Activated naive CD8-positive, alpha-beta T cell treated with anti-CD3 and anti-CD28 coated beads, Interleukin-2, amount 50 U/mL, for 24 hours (primary cell): Measurements from ENCODE around the gene TBCD.
"Not testable (repeated sequence)": the region's sequence is repeated elsewhere in the genome, so short reads cannot be mapped to it uniquely, and the experiment has no call there.

Experiments
- ATAC-seq: fragments of 150-1000 bp; cut with Tn5 transposase; one replicate; pipeline ENCODE4 v1.10.0; 2021
- DNase-seq: peaks from one replicate; pipeline ENCODE4 v3.0.0; 2021
- H3K27ac Mint-ChIP-seq: one replicate; pipeline ENCODE4 v1.8.0; 2021; ENCODE audit warnings: mild to moderate bottlenecking, mixed read lengths
- H3K27me3 Mint-ChIP-seq: one replicate; pipeline ENCODE4 v1.8.0; 2021; ENCODE audit warnings: mixed read lengths
- H3K36me3 Mint-ChIP-seq: one replicate; pipeline ENCODE4 v1.8.0; 2021; ENCODE audit warnings: low read depth, mixed read lengths
- H3K4me1 Mint-ChIP-seq: one replicate; pipeline ENCODE4 v1.8.0; 2021; ENCODE audit warnings: mixed read lengths
- H3K4me3 Mint-ChIP-seq: one replicate; pipeline ENCODE4 v1.8.0; 2021; ENCODE audit warnings: mild to moderate bottlenecking, moderate library complexity, mixed read lengths
- H3K9me3 Mint-ChIP-seq: one replicate; pipeline ENCODE4 v1.8.0; 2021; ENCODE audit warnings: mixed read lengths

The TBCD gene

GRCh38 chr17:82955106-82955505 lies 203.2 kb downstream of the TBCD start:
- H3K9me3 Mint-ChIP-seq: peaks cover 13% of the 10 kb centered on the region
- not testable (repeated sequence) for H3K27ac Mint-ChIP-seq, H3K4me3 Mint-ChIP-seq, H3K4me1 Mint-ChIP-seq, ATAC-seq, H3K27me3 Mint-ChIP-seq, DNase-seq
- peaks cover 44% of the 10 kb centered on the region for H3K36me3 Mint-ChIP-seq

GRCh38 chr17:82955627-82956026 lies 203.8 kb downstream of the TBCD start:
- H3K27ac Mint-ChIP-seq, H3K27me3 Mint-ChIP-seq, ATAC-seq, H3K4me3 Mint-ChIP-seq, DNase-seq, H3K4me1 Mint-ChIP-seq: not testable (repeated sequence)
- Mint-ChIP-seq H3K36me3 (peaks cover 40% of the 10 kb centered on the region), H3K9me3 (peaks cover 13% of the 10 kb centered on the region)

GRCh38 chr17:82956146-82956725 lies 204.4 kb downstream of the TBCD start:
- H3K36me3 Mint-ChIP-seq: peaks cover 39% of the 10 kb centered on the region
- H3K4me1 Mint-ChIP-seq: no peaks in the 10 kb centered on the region
- H3K9me3 Mint-ChIP-seq: peaks cover 13% of the 10 kb centered on the region
- no peak overlapping the region for H3K4me3 Mint-ChIP-seq
- H3K27ac Mint-ChIP-seq: no peak overlapping the region
- DNase-seq (no peak), ATAC-seq (no peak)
- no peaks in the 10 kb centered on the region for H3K27me3 Mint-ChIP-seq

- Mint-ChIP-seq H3K9me3 (peaks cover 13% of the 10 kb centered on the region), H3K27ac (no peak overlapping the region), H3K27me3 (no peaks in the 10 kb centered on the region), H3K4me3 (no peak overlapping the region), H3K4me1 (no peaks in the 10 kb centered on the region), H3K36me3 (peaks cover 39% of the 10 kb centered on the region)
- ATAC-seq (no peak), DNase-seq (no peak)
Observed at GRCh38 chr17:82956726-82957468, 205.0 kb downstream of the TBCD start.

GRCh38 chr17:82957469-82957795 lies 205.6 kb downstream of the TBCD start:
- Mint-ChIP-seq H3K27me3 (no peaks in the 10 kb centered on the region), H3K4me1 (no peaks in the 10 kb centered on the region), H3K27ac (no peak overlapping the region), H3K36me3 (peaks cover 39% of the 10 kb centered on the region), H3K4me3 (no peak overlapping the region), H3K9me3 (peaks cover 13% of the 10 kb centered on the region)
- ATAC-seq (no peak), DNase-seq (no peak)

- ATAC-seq: no peak
- Mint-ChIP-seq H3K36me3 (peaks cover 33% of the 10 kb centered on the region), H3K4me1 (no peaks in the 10 kb centered on the region), H3K27me3 (no peaks in the 10 kb centered on the region), H3K4me3 (no peak overlapping the region), H3K9me3 (peaks cover 13% of the 10 kb centered on the region), H3K27ac (no peak overlapping the region)
- DNase-seq: no peak
Observed at GRCh38 chr17:82957961-82958561, 206.2 kb downstream of the TBCD start.

- Mint-ChIP-seq H3K27ac (no peak overlapping the region), H3K4me1 (peaks cover 6% of the 10 kb centered on the region), H3K27me3 (no peaks in the 10 kb centered on the region), H3K4me3 (no peak overlapping the region), H3K36me3 (peaks cover 21% of the 10 kb centered on the region), H3K9me3 (peaks cover 7% of the 10 kb centered on the region)
- ATAC-seq (no peak), DNase-seq (no peak)
Observed at GRCh38 chr17:82959242-82959930, 207.5 kb downstream of the TBCD start.

GRCh38 chr17:82959990-82960418 lies 208.1 kb downstream of the TBCD start:
- no peak for ATAC-seq
- no peaks in the 10 kb centered on the region for H3K27me3 Mint-ChIP-seq
- peaks cover 15% of the 10 kb centered on the region for H3K36me3 Mint-ChIP-seq
- no peak overlapping the region for H3K4me3 Mint-ChIP-seq
- DNase-seq: no peak
- H3K4me1 Mint-ChIP-seq: peaks cover 6% of the 10 kb centered on the region
- H3K9me3 Mint-ChIP-seq: peaks cover 1% of the 10 kb centered on the region
- no peak overlapping the region for H3K27ac Mint-ChIP-seq

- Mint-ChIP-seq H3K4me3 (no peak overlapping the region), H3K9me3 (no peaks in the 10 kb centered on the region), H3K36me3 (peaks cover 9% of the 10 kb centered on the region), H3K27me3 (no peaks in the 10 kb centered on the region), H3K4me1 (peaks cover 6% of the 10 kb centered on the region), H3K27ac (no peak overlapping the region)
- ATAC-seq (no peak), DNase-seq (no peak)
Observed at GRCh38 chr17:82960419-82961271, 208.8 kb downstream of the TBCD start.

GRCh38 chr17:82961366-82962162 lies 209.7 kb downstream of the TBCD start:
- Mint-ChIP-seq H3K4me3 (no peak overlapping the region), H3K27ac (no peak overlapping the region), H3K9me3 (no peaks in the 10 kb centered on the region), H3K27me3 (no peaks in the 10 kb centered on the region), H3K4me1 (peaks cover 6% of the 10 kb centered on the region), H3K36me3 (peaks cover 5% of the 10 kb centered on the region)
- DNase-seq: no peak
- ATAC-seq: peak; percentile 17

- Mint-ChIP-seq H3K4me1 (peaks cover 6% of the 10 kb centered on the region), H3K4me3 (no peak overlapping the region), H3K27ac (no peak overlapping the region), H3K27me3 (no peaks in the 10 kb centered on the region), H3K9me3 (no peaks in the 10 kb centered on the region), H3K36me3 (peaks cover 5% of the 10 kb centered on the region)
- ATAC-seq: no peak
- DNase-seq: no peak
Observed at GRCh38 chr17:82962163-82962720, 210.4 kb downstream of the TBCD start.

- Mint-ChIP-seq H3K27ac (no peak overlapping the region), H3K9me3 (no peaks in the 10 kb centered on the region), H3K4me1 (peaks cover 6% of the 10 kb centered on the region), H3K27me3 (no peaks in the 10 kb centered on the region), H3K4me3 (no peak overlapping the region), H3K36me3 (peaks cover 5% of the 10 kb centered on the region)
- ATAC-seq: no peak
- peak; percentile 41 for DNase-seq
Observed at GRCh38 chr17:82963104-82963950, 211.5 kb downstream of the TBCD start.

GRCh38 chr17:82964451-82964850 lies 212.6 kb downstream of the TBCD start:
- not testable (repeated sequence) for H3K36me3 Mint-ChIP-seq, DNase-seq

More at GRCh38 chr17:82964451-82964850, 212.6 kb downstream of the TBCD start:
- ATAC-seq, H3K27me3 Mint-ChIP-seq, H3K4me1 Mint-ChIP-seq, H3K4me3 Mint-ChIP-seq, H3K9me3 Mint-ChIP-seq, H3K27ac Mint-ChIP-seq: not testable (repeated sequence)
